SU-DHL-6 (cell line): Measurements from ENCODE around the gene PLXND1.

ENCODE experiments used
- H2AFZ ChIP-seq: fragments of 200-600 bp; sonication (generic); 2 replicates; pipeline ENCODE4 v1.6.1; 2014; ENCODE audit warnings: low read depth, mild to moderate bottlenecking, moderate library complexity, mixed read lengths, antibody characterized with exemption, low read length; ENCODE audit not compliant: severe bottlenecking
- H3F3A ChIP-seq: fragments of 200-600 bp; shearing (Covaris generic); 2 replicates; pipeline ENCODE4 v1.6.0; 2016; ENCODE audit warnings: antibody characterized with exemption, mild to moderate bottlenecking; ENCODE audit not compliant: insufficient read depth
- H3K27ac ChIP-seq: fragments of 200-600 bp; sonication (generic); 2 replicates; pipeline ENCODE4 v1.5.1; 2016; ENCODE audit warnings: low read depth, mild to moderate bottlenecking, low read length, moderate library complexity, mixed read lengths
- H3K27me3 ChIP-seq: fragments of 200-600 bp; sonication (generic), shearing (Covaris generic); 2 replicates; pipeline ENCODE4 v1.6.0; 2014; ENCODE audit warnings: mild to moderate bottlenecking, low read length
- H3K36me3 ChIP-seq: fragments of 200-600 bp; sonication (generic); 2 replicates; pipeline ENCODE4 v1.6.1; 2014; ENCODE audit warnings: mild to moderate bottlenecking, low read length, mixed read lengths
- H3K4me2 ChIP-seq: fragments of 300-600, 200-600 bp; shearing (Covaris generic), sonication (generic); 2 replicates; pipeline ENCODE4 v1.6.0; 2014; ENCODE audit warnings: low read length, low read depth, mild to moderate bottlenecking; ENCODE audit not compliant: poor library complexity, severe bottlenecking
- H3K4me3 ChIP-seq: fragments of 200-600 bp; sonication (generic); 2 replicates; pipeline ENCODE4 v1.5.1; 2014; ENCODE audit warnings: antibody characterized with exemption, low read length, mild to moderate bottlenecking, mixed read lengths; ENCODE audit not compliant: insufficient read depth, poor library complexity, severe bottlenecking
- H3K79me2 ChIP-seq: fragments of 200-600 bp; sonication (generic); 2 replicates; pipeline ENCODE4 v1.6.1; 2014; ENCODE audit warnings: mild to moderate bottlenecking, low read length, moderate library complexity; ENCODE audit not compliant: insufficient read depth
- H3K9ac ChIP-seq: fragments of 200-600 bp; sonication (generic); 2 replicates; pipeline ENCODE4 v1.7.0; 2014; ENCODE audit warnings: mild to moderate bottlenecking, low read length
- H3K9me2 ChIP-seq: fragments of 200-600 bp; sonication (generic); replicated peaks from 2 replicates; pipeline ENCODE4 v1.6.1; 2014; ENCODE audit warnings: low read length; ENCODE audit not compliant: insufficient read depth
- H3K9me3 ChIP-seq: fragments of 200-600 bp; sonication (generic); 2 replicates; pipeline ENCODE4 v1.6.1; 2014; ENCODE audit warnings: low read length, mixed read lengths; ENCODE audit not compliant: insufficient read depth
- H4K20me1 ChIP-seq: fragments of 200-600 bp; sonication (generic); 2 replicates; pipeline ENCODE4 v1.6.1; 2014; ENCODE audit warnings: low read depth, mild to moderate bottlenecking, antibody characterized with exemption, low read length, moderate library complexity, mixed read lengths
- EZH2phosphoT487 ChIP-seq: fragments of 200-600 bp; sonication (generic), shearing (Covaris generic); conservative IDR thresholded peaks from 2 replicates; pipeline ENCODE4 v1.6.1; 2018; ENCODE audit warnings: mild to moderate bottlenecking, antibody characterized with exemption, low read length, moderate library complexity, mixed read lengths
- TF ChIP-seq, protein P1 (sequence below): fragments of 200-600 bp; sonication (generic); IDR thresholded peaks from one replicate; pipeline ENCODE4 v1.5.1; 2017; ENCODE audit warnings: antibody characterized with exemption, mild to moderate bottlenecking, low read length, moderate library complexity; ENCODE audit not compliant: insufficient read depth, poor library complexity, severe bottlenecking

Gene PLXND1

DNA sequence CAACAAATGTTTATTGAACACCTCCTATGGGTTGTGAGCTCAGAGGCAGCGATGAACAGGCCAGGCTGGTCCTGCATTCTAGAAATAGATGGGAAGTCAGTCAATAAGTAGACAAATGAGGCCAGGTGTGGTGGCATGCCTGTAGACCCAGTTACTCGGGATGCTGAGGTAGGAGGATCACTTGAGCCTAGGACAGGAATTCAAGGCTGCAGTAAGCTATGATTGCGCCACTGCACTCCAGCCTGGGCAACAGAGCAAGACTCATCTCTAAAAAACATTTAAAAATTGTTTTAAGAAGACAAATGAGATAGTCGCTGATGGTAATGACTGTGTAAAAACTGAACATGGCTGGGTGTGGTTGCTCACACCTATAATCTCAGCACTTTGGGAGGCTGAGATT, 82.4 kb downstream of the PLXND1 start:
- no peaks in the 10 kb centered on the region for H3K36me3 ChIP-seq
- no peaks in the 10 kb centered on the region for H3K9me3 ChIP-seq
- no peak overlapping the region for H3K9ac ChIP-seq
- H4K20me1 ChIP-seq = no peaks in the 10 kb centered on the region
- H2AFZ ChIP-seq = no peak overlapping the region
- H3K27ac ChIP-seq = no peak overlapping the region
- H3K4me2 ChIP-seq = no peak overlapping the region
- no peaks in the 10 kb centered on the region for H3K79me2 ChIP-seq
- no peaks in the 10 kb centered on the region for H3K27me3 ChIP-seq
- no peak overlapping the region for H3K4me3 ChIP-seq
- H3K9me2 ChIP-seq = no peaks in the 10 kb centered on the region
- TF ChIP-seq EZH2phosphoT487 = no peak
- TF ChIP-seq, protein P1, sequence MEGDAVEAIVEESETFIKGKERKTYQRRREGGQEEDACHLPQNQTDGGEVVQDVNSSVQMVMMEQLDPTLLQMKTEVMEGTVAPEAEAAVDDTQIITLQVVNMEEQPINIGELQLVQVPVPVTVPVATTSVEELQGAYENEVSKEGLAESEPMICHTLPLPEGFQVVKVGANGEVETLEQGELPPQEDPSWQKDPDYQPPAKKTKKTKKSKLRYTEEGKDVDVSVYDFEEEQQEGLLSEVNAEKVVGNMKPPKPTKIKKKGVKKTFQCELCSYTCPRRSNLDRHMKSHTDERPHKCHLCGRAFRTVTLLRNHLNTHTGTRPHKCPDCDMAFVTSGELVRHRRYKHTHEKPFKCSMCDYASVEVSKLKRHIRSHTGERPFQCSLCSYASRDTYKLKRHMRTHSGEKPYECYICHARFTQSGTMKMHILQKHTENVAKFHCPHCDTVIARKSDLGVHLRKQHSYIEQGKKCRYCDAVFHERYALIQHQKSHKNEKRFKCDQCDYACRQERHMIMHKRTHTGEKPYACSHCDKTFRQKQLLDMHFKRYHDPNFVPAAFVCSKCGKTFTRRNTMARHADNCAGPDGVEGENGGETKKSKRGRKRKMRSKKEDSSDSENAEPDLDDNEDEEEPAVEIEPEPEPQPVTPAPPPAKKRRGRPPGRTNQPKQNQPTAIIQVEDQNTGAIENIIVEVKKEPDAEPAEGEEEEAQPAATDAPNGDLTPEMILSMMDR = no peak
- no peaks in the 10 kb centered on the region for H3F3A ChIP-seq

DNA sequence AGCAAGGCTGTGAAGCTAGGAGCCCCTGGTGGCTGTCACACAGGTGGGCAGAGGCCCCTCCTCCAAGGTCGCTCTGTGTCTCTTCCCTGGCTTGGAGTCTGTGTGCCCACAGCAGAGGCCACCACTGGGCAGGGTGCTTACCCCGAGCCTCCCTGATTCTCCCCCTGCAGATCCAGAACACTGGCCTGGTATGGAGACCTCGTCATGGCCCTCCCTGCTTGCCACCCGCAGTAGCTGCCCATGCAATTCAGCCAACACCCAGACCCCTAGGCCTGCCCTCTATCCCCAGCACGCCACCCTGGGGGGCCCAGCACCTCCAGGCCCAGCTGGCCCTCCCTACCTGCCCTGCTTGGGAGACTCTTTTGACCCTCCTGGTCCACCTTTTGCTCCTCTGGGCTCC, 83.5 kb downstream of the PLXND1 start:
- H3F3A ChIP-seq = no peaks in the 10 kb centered on the region
- H2AFZ ChIP-seq = no peak overlapping the region
- no peak overlapping the region for H3K4me2 ChIP-seq
- no peaks in the 10 kb centered on the region for H3K79me2 ChIP-seq
- TF ChIP-seq, protein P1 = no peak
- TF ChIP-seq EZH2phosphoT487 = no peak
- no peak overlapping the region for H3K9ac ChIP-seq
- H3K9me2 ChIP-seq = no peaks in the 10 kb centered on the region
- no peaks in the 10 kb centered on the region for H3K27me3 ChIP-seq
- no peaks in the 10 kb centered on the region for H4K20me1 ChIP-seq
- no peaks in the 10 kb centered on the region for H3K36me3 ChIP-seq
- no peak overlapping the region for H3K27ac ChIP-seq
- no peak overlapping the region for H3K4me3 ChIP-seq
- H3K9me3 ChIP-seq = no peaks in the 10 kb centered on the region

DNA sequence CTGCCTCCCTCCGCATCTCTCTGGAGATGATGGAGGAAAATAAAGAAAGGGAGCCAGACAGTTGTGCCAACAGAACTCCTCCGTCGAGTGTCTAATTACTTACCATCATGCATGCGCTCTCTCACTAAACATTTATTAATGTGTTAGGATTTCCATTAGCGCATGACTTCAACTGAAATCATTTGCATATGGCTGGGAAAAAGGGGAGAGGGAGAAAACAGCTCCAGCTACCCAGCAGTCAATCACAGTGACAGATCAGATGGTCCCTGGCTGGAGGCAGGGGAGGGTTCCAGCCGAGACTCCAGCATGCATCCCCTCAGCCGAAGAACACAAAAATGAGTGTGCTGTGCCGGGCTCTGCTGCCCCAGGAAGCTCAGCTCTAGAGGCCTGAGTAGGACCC, 84.9 kb downstream of the PLXND1 start:
- Histone ChIP-seq H3K79me2 (no peaks in the 10 kb centered on the region), H3K27ac (no peak overlapping the region), H3K4me3 (no peak overlapping the region), H3K36me3 (no peaks in the 10 kb centered on the region), H4K20me1 (no peaks in the 10 kb centered on the region), H2AFZ (no peak overlapping the region), H3K9me2 (no peaks in the 10 kb centered on the region), H3K4me2 (no peak overlapping the region), H3K9ac (no peak overlapping the region), H3K27me3 (no peaks in the 10 kb centered on the region), H3F3A (no peaks in the 10 kb centered on the region), H3K9me3 (no peaks in the 10 kb centered on the region)
- TF ChIP-seq EZH2phosphoT487 = no peak
- TF ChIP-seq, protein P1 = no peak

DNA sequence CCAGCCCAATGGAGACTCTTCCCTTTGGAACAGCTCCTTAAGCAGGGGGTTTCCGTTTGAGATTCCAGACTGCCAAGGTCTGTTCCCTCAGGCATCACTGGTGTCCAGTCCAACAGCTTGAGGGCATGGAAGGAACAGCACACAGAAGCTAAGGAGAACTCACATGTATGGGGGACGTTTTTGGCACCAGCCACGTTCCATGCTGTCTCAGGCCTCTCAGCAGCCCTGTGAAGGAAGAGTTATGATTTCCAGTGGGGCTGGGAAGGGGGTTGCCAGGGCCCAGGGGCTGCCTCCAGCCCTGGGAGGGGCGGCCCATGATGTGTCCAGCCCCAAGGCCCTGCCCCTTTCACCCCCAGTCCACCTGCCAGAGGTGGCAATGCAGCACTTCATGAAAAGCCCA, 85.5 kb downstream of the PLXND1 start:
- Histone ChIP-seq H3K27ac (no peak overlapping the region), H3K9me3 (no peaks in the 10 kb centered on the region)

More for the DNA sequence above, 85.5 kb downstream of the PLXND1 start:
- Histone ChIP-seq H3K9me2 (no peaks in the 10 kb centered on the region), H3K4me2 (no peak overlapping the region), H3K4me3 (no peak overlapping the region), H3K36me3 (no peaks in the 10 kb centered on the region), H3F3A (no peaks in the 10 kb centered on the region), H4K20me1 (no peaks in the 10 kb centered on the region), H3K27me3 (no peaks in the 10 kb centered on the region), H3K9ac (no peak overlapping the region), H3K79me2 (no peaks in the 10 kb centered on the region), H2AFZ (no peak overlapping the region)
- no peak for TF ChIP-seq EZH2phosphoT487
- TF ChIP-seq, protein P1 = no peak
